ENCODE results near the gene CCDC197. TPM values are rescaled to one million over a fixed set of nuclear protein-coding genes. Genes with fewer than 3 reads are reported as not detected.
A peak's percentile ranks its signal among the peaks of the same experiment; 100 is the strongest.

The CCDC197 gene
- total and polyA plus RNA-seq, 3 experiments from 2014 or later: not detected

- POLR2A ChIA-PET: no interaction called here
- H3K4me3 ChIP-seq (ENCODE audit: low read length): no peak overlapping the region
- CTCF ChIA-PET: interaction anchor here (1.0 to 33.9 kb wide), 3 partner anchors 9 to 37 kb away, joined by 3 to 945 read pairs (median 6); no protein-coding TSS in a partner anchor
Measured at GRCh38 chr14:93980456-93981201, 16.5 kb upstream of the CCDC197 start.

DNA sequence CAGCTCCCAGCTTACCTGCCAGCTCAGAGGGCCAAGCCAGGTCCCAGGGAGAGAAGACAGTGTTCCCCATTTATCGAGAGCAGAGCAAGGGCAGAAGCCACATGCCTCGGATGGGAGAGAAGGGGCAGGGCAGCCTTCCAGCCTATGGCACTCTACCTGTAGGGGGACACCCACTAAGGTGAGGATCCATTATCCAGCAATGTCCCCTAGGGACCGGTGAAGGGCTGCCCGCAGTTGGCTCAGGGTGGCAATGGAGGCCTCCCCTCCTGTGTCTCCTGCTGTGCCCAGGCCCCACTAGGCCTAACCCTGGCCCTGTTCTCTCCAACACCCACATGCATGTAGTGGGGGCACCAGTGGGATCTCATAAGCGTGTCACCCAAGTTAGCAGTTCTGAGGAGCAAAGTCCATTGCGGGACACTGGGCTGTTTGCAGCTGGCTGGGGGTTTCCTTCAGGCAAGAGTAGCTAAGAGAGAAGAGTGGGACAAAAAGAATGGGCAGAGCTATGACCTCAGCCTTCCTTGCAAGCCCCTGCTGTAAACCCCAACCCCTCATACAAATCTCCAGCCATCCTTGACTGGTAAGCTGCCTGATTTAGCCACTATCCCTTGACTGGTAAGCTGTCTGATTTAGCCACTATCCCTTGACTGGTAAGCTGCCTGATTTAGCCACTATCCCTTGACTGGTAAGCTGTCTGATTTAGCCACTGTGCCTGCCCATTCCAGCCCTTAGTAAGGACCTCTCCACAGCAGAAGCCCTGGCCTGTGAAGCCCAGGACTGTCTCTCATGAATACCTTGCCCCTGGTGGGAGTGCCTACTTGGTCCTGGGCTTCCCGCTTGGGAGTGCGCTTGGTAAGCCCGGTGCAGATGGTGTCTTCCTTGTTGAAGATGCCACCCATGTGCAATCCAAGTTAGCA is 15.5 kb upstream of the CCDC197 start:
- peaks cover 29 to 36% (median 36%) of the 10 kb centered on the region in 3 donors for H3K4me1 Mint-ChIP-seq
- no peaks in the 10 kb centered on the region for H3K27me3 ChIP-seq (ENCODE audit: insufficient read depth, low read length, poor library complexity, severe bottlenecking)
- peaks cover 0 to 4% of the 10 kb centered on the region in 2 donors for H3K27me3 Mint-ChIP-seq
- no peak overlapping the region for H3K27ac ChIP-seq (ENCODE audit: low read depth, low read length)
- peaks cover 15% of the 10 kb centered on the region for H3K9me3 ChIP-seq (ENCODE audit: low read length)
- H3K4me3 ChIP-seq (ENCODE audit: low read length): no peak overlapping the region
- no peak overlapping the region for H3K4me3 Mint-ChIP-seq
- CTCF ChIA-PET: interaction anchor here (1.0 to 33.9 kb wide), 3 partner anchors 10 to 38 kb away, joined by 3 to 945 read pairs (median 6); no protein-coding TSS in a partner anchor
- H3K9me3 Mint-ChIP-seq: peaks cover 2 to 21% (median 18%) of the 10 kb centered on the region in 5 donors
- peaks cover 31% of the 10 kb centered on the region for H3K4me1 ChIP-seq (ENCODE audit: insufficient read depth, low read length)
- H3K36me3 ChIP-seq (ENCODE audit: insufficient read depth, low read length): no peaks in the 10 kb centered on the region
- peaks cover 1 to 8% (median 2%) of the 10 kb centered on the region in 3 donors for H3K36me3 Mint-ChIP-seq
- POLR2A ChIA-PET: no interaction called here
- peak overlapping the region in 1 of 8 donors; percentile 12 for H3K27ac Mint-ChIP-seq
- no peak for DNase-seq

More at GRCh38 chr14:93980456-93981201, 16.5 kb upstream of the CCDC197 start:
- peak overlapping the region in 2 of 7 donors; percentile 26 to 42 for H3K4me3 Mint-ChIP-seq
- Histone ChIP-seq H3K9me3 (ENCODE audit: low read length) (peaks cover 16% of the 10 kb centered on the region), H3K36me3 (ENCODE audit: insufficient read depth, low read length) (no peaks in the 10 kb centered on the region), H3K27ac (ENCODE audit: low read depth, low read length) (no peak overlapping the region), H3K27me3 (ENCODE audit: insufficient read depth, low read length, poor library complexity, severe bottlenecking) (no peaks in the 10 kb centered on the region), H3K4me1 (ENCODE audit: insufficient read depth, low read length) (peaks cover 41% of the 10 kb centered on the region)
- H3K9me3 Mint-ChIP-seq: peaks cover 2 to 25% (median 23%) of the 10 kb centered on the region in 5 donors
- H3K27me3 Mint-ChIP-seq: peaks cover 0 to 5% of the 10 kb centered on the region in 2 donors
- DNase-seq: no peak
- peaks cover 38 to 46% (median 46%) of the 10 kb centered on the region in 3 donors for H3K4me1 Mint-ChIP-seq
- H3K36me3 Mint-ChIP-seq: peaks cover 1 to 13% (median 3%) of the 10 kb centered on the region in 3 donors
- peak overlapping the region in 1 of 8 donors; percentile 70 for H3K27ac Mint-ChIP-seq

DNA sequence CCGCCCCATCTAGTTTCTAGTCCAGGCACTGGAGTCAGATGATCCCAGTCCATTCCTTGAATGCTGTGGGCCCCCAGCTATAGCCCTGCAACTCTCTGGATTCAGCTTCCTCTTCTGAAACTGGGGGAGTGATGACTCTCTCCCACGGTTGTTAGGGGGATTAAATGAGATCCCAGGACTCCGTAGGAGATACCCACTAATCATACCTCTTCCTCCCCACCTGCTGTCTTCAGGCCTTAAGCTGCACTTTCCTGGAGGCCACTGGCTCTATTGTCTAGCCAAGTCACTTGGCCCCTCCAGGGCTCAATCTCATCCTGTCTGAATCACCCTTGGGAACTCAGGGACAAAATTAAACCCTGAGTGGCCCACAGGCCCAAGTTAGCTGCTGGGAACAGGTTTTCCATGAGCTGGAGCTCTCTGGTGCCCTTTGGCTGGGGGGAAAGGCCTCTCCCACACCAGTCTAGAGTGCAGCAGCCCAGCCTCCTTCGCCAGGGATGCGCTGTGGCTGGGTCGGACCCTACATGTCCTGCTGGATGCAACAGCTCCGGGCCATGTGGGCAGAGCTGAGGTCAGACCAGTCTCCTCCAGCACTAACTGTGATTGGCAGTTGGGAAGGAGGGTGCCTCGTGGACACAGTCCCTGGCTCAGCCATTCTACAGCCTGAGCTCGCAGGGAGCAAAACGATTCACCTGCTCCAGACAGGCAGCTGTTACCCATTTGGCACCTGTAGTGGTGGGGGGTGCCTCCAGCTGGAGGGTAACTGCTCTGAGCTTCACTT is 14.7 kb upstream of the CCDC197 start:
- H3K27ac Mint-ChIP-seq: no peak overlapping the region
- peak overlapping the region in 1 of 7 donors; percentile 48 for H3K4me3 Mint-ChIP-seq
- no peaks in the 10 kb centered on the region for H3K27me3 ChIP-seq (ENCODE audit: insufficient read depth, low read length, poor library complexity, severe bottlenecking)
- ChIA-PET CTCF (interaction anchor here (1.4 to 33.9 kb wide), 3 partner anchors 11 to 39 kb away, joined by 3 to 945 read pairs (median 6); no protein-coding TSS in a partner anchor), POLR2A (no interaction called here)
- peaks cover 0 to 4% (median 0%) of the 10 kb centered on the region in 3 donors for H3K36me3 Mint-ChIP-seq
- H3K27ac ChIP-seq (ENCODE audit: low read depth, low read length): no peak overlapping the region
- H3K36me3 ChIP-seq (ENCODE audit: insufficient read depth, low read length): no peaks in the 10 kb centered on the region
- H3K4me3 ChIP-seq (ENCODE audit: low read length): no peak overlapping the region
- peaks cover 0 to 4% of the 10 kb centered on the region in 2 donors for H3K27me3 Mint-ChIP-seq
- no peak for DNase-seq
- peaks cover 23 to 29% (median 28%) of the 10 kb centered on the region in 3 donors for H3K4me1 Mint-ChIP-seq
- peaks cover 23% of the 10 kb centered on the region for H3K4me1 ChIP-seq (ENCODE audit: insufficient read depth, low read length)
- peaks cover 7% of the 10 kb centered on the region for H3K9me3 ChIP-seq (ENCODE audit: low read length)
- peaks cover 2 to 13% (median 10%) of the 10 kb centered on the region in 5 donors for H3K9me3 Mint-ChIP-seq

DNA sequence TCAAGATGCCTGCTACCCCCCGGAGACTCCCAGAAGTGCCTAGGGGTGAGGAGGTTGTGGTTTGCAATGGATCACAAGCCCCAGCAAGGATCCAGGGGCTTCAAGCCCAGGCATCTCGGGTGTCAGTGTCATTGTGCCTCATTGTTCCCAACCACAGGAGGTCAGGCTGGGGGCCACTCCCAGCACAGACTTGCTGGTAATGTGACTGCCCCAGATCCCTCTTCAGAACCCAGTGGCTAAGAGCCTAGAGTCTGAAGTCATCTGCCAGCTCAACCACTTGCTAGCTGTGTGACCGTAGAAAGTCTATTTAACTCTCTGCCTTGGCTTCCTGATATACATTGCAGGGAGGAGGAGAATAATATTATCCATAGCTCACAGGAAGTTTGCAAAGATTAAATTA is 13.0 kb upstream of the CCDC197 start:
- no peak for DNase-seq
- no peak overlapping the region for H3K4me3 ChIP-seq (ENCODE audit: low read length)
- H3K27me3 ChIP-seq (ENCODE audit: insufficient read depth, low read length, poor library complexity, severe bottlenecking): no peaks in the 10 kb centered on the region
- POLR2A ChIA-PET: no interaction called here
- H3K9me3 Mint-ChIP-seq: no peaks in the 10 kb centered on the region
- H3K36me3 Mint-ChIP-seq: no peaks in the 10 kb centered on the region
- H3K4me3 Mint-ChIP-seq: no peak overlapping the region
- H3K27ac Mint-ChIP-seq: no peak overlapping the region
- CTCF ChIA-PET: interaction anchor here (1.2 to 33.9 kb wide), 7 partner anchors 12 to 41 kb away, joined by 3 to 945 read pairs (median 7); partner anchors contain the start of gene CCDC197
- H3K4me1 Mint-ChIP-seq: peaks cover 7 to 12% (median 11%) of the 10 kb centered on the region in 3 donors
- no peak overlapping the region for H3K27ac ChIP-seq (ENCODE audit: low read depth, low read length)
- H3K27me3 Mint-ChIP-seq: peaks cover 0 to 4% of the 10 kb centered on the region in 2 donors
- no peaks in the 10 kb centered on the region for H3K36me3 ChIP-seq (ENCODE audit: insufficient read depth, low read length)
- no peaks in the 10 kb centered on the region for H3K9me3 ChIP-seq (ENCODE audit: low read length)
- peaks cover 6% of the 10 kb centered on the region for H3K4me1 ChIP-seq (ENCODE audit: insufficient read depth, low read length)

DNA sequence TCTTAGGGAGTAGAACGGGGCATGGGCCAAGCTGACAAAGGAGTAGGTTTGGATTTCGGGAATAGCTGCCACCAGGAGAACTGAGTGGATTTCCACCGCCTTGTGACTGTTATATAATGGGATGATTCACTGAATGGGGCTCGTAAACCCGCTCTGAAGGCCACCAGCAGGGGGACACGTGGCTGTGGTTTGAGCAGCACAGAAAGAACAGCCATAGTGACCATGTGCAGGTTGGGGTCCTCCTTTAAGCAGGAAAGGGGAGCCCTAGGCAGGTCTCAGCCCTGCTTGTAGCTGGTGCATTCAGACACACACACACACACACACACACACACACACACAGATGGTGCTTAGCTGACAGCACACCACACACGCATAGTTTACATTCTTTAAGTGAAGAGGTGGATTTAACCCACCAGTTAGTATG is 12.1 kb upstream of the CCDC197 start:
- no peaks in the 10 kb centered on the region for H3K4me1 ChIP-seq (ENCODE audit: insufficient read depth, low read length)
- H3K27me3 ChIP-seq (ENCODE audit: insufficient read depth, low read length, poor library complexity, severe bottlenecking): no peaks in the 10 kb centered on the region
- Mint-ChIP-seq H3K4me1 (peaks cover 3 to 7% (median 6%) of the 10 kb centered on the region in 3 donors), H3K4me3 (no peak overlapping the region), H3K27me3 (peaks cover 0 to 4% of the 10 kb centered on the region in 2 donors), H3K27ac (no peak overlapping the region), H3K9me3 (no peaks in the 10 kb centered on the region), H3K36me3 (no peaks in the 10 kb centered on the region)
- no peak overlapping the region for H3K27ac ChIP-seq (ENCODE audit: low read depth, low read length)
- no peak overlapping the region for H3K4me3 ChIP-seq (ENCODE audit: low read length)
- H3K36me3 ChIP-seq (ENCODE audit: insufficient read depth, low read length): no peaks in the 10 kb centered on the region
- CTCF ChIA-PET: interaction anchor here (1.2 to 33.9 kb wide), 5 partner anchors 12 to 42 kb away, joined by 3 to 945 read pairs (median 8); partner anchors contain the start of gene CCDC197
- no peaks in the 10 kb centered on the region for H3K9me3 ChIP-seq (ENCODE audit: low read length)
- POLR2A ChIA-PET: no interaction called here
- no peak for DNase-seq

GRCh38 chr14:93986955-93987354 is 10.1 kb upstream of the CCDC197 start:
- H3K36me3 ChIP-seq (ENCODE audit: insufficient read depth, low read length): no peaks in the 10 kb centered on the region
- Mint-ChIP-seq H3K27ac (peak overlapping the region in 1 of 8 donors; percentile 68), H3K36me3 (no peaks in the 10 kb centered on the region), H3K27me3 (peaks cover 0 to 4% of the 10 kb centered on the region in 2 donors), H3K9me3 (no peaks in the 10 kb centered on the region), H3K4me1 (no peaks in the 10 kb centered on the region), H3K4me3 (no peak overlapping the region)
- H3K9me3 ChIP-seq (ENCODE audit: low read length): no peaks in the 10 kb centered on the region
- no peak overlapping the region for H3K27ac ChIP-seq (ENCODE audit: low read depth, low read length)
- H3K4me1 ChIP-seq (ENCODE audit: insufficient read depth, low read length): no peaks in the 10 kb centered on the region
- H3K4me3 ChIP-seq (ENCODE audit: low read length): no peak overlapping the region
- no peaks in the 10 kb centered on the region for H3K27me3 ChIP-seq (ENCODE audit: insufficient read depth, low read length, poor library complexity, severe bottlenecking)
- CTCF ChIA-PET: interaction anchor here (1.2 to 33.9 kb wide), 3 partner anchors 14 to 44 kb away, joined by 5 to 945 read pairs (median 5); no protein-coding TSS in a partner anchor
- no peak for DNase-seq
- POLR2A ChIA-PET: no interaction called here

GRCh38 chr14:93987376-93987775 is 9.7 kb upstream of the CCDC197 start:
- Histone ChIP-seq H3K4me3 (ENCODE audit: low read length) (no peak overlapping the region), H3K27ac (ENCODE audit: low read depth, low read length) (no peak overlapping the region), H3K36me3 (ENCODE audit: insufficient read depth, low read length) (no peaks in the 10 kb centered on the region), H3K27me3 (ENCODE audit: insufficient read depth, low read length, poor library complexity, severe bottlenecking) (no peaks in the 10 kb centered on the region), H3K4me1 (ENCODE audit: insufficient read depth, low read length) (no peaks in the 10 kb centered on the region), H3K9me3 (ENCODE audit: low read length) (no peaks in the 10 kb centered on the region)
- H3K4me1 Mint-ChIP-seq: no peaks in the 10 kb centered on the region
- no peaks in the 10 kb centered on the region for H3K36me3 Mint-ChIP-seq
- POLR2A ChIA-PET: no interaction called here
- DNase-seq: no peak
- H3K9me3 Mint-ChIP-seq: no peaks in the 10 kb centered on the region
- H3K4me3 Mint-ChIP-seq: no peak overlapping the region
- no peak overlapping the region for H3K27ac Mint-ChIP-seq
- H3K27me3 Mint-ChIP-seq: peaks cover 0 to 4% of the 10 kb centered on the region in 2 donors
- CTCF ChIA-PET: interaction anchor here (33.9 kb wide), 1 partner anchor 44 kb away, joined by 945 read pairs; no protein-coding TSS in a partner anchor

Measured in CD8-positive, alpha-beta memory T cell (primary cell).